Ectodermal cell (in vitro differentiated cells): ENCODE results near the gene AGGF1. TPM values are rescaled to one million over a fixed set of nuclear protein-coding genes. Genes with fewer than 3 reads are reported as not detected.
A peak's percentile ranks its signal among the peaks of the same experiment; 100 is the strongest.
"Not testable (repeated sequence)": the region's sequence is repeated elsewhere in the genome, so short reads cannot be mapped to it uniquely, and the experiment has no call there.

Source experiments
- H3K27ac ChIP-seq: 2 replicates; pipeline ENCODE4 v1.7.0; 2013; ENCODE audit warnings: mild to moderate bottlenecking, low read depth, low read length; ENCODE audit not compliant: insufficient read depth, poor library complexity, severe bottlenecking
- H3K27me3 ChIP-seq: 2 replicates; pipeline ENCODE4 v1.7.0; 2013; ENCODE audit warnings: mild to moderate bottlenecking, low read length; ENCODE audit not compliant: insufficient read depth, control insufficient read depth, poor library complexity, severe bottlenecking
- H3K36me3 ChIP-seq: one replicate; pipeline ENCODE4 v1.7.0; 2013; ENCODE audit warnings: low read length; ENCODE audit not compliant: control insufficient read depth, insufficient read depth
- H3K4me1 ChIP-seq: one replicate; pipeline ENCODE4 v1.7.0; 2013; ENCODE audit warnings: low read length; ENCODE audit not compliant: control insufficient read depth, insufficient read depth
- H3K4me3 ChIP-seq: 2 replicates; pipeline ENCODE4 v1.7.0; 2013; ENCODE audit warnings: low read depth, low read length, control low read depth; ENCODE audit not compliant: insufficient read depth
- H3K9me3 ChIP-seq: 2 replicates; pipeline ENCODE4 v1.7.0; 2013; ENCODE audit warnings: mild to moderate bottlenecking, low read length, moderate library complexity; ENCODE audit not compliant: control insufficient read depth
- WGBS, 2 experiments: methylation state at CpG; one replicate each; pipeline ENCODE4 v1.1.7; 2013; ENCODE audit warnings: missing lambda C conversion rate in 2 of 2; 5-methylcytosine and 5-hydroxymethylcytosine counted together
- polyA plus RNA-seq, 4 experiments: library from polyadenylated mRNA; stranded (reverse); fragments of 50-300 nt; gene quantifications; one replicate each; pipeline ENCODE4 v1.2.3, GENCODE V29; 2013

Gene AGGF1, protein sequence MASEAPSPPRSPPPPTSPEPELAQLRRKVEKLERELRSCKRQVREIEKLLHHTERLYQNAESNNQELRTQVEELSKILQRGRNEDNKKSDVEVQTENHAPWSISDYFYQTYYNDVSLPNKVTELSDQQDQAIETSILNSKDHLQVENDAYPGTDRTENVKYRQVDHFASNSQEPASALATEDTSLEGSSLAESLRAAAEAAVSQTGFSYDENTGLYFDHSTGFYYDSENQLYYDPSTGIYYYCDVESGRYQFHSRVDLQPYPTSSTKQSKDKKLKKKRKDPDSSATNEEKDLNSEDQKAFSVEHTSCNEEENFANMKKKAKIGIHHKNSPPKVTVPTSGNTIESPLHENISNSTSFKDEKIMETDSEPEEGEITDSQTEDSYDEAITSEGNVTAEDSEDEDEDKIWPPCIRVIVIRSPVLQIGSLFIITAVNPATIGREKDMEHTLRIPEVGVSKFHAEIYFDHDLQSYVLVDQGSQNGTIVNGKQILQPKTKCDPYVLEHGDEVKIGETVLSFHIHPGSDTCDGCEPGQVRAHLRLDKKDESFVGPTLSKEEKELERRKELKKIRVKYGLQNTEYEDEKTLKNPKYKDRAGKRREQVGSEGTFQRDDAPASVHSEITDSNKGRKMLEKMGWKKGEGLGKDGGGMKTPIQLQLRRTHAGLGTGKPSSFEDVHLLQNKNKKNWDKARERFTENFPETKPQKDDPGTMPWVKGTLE
- 24.2 TPM for polyA plus RNA-seq (2013, experiment 1 of 4)
- 25.2 TPM for polyA plus RNA-seq (2013, experiment 2 of 4)
- 22.1 TPM for polyA plus RNA-seq (2013, experiment 3 of 4)
- polyA plus RNA-seq (2013, experiment 4 of 4) = 22.6 TPM

DNA sequence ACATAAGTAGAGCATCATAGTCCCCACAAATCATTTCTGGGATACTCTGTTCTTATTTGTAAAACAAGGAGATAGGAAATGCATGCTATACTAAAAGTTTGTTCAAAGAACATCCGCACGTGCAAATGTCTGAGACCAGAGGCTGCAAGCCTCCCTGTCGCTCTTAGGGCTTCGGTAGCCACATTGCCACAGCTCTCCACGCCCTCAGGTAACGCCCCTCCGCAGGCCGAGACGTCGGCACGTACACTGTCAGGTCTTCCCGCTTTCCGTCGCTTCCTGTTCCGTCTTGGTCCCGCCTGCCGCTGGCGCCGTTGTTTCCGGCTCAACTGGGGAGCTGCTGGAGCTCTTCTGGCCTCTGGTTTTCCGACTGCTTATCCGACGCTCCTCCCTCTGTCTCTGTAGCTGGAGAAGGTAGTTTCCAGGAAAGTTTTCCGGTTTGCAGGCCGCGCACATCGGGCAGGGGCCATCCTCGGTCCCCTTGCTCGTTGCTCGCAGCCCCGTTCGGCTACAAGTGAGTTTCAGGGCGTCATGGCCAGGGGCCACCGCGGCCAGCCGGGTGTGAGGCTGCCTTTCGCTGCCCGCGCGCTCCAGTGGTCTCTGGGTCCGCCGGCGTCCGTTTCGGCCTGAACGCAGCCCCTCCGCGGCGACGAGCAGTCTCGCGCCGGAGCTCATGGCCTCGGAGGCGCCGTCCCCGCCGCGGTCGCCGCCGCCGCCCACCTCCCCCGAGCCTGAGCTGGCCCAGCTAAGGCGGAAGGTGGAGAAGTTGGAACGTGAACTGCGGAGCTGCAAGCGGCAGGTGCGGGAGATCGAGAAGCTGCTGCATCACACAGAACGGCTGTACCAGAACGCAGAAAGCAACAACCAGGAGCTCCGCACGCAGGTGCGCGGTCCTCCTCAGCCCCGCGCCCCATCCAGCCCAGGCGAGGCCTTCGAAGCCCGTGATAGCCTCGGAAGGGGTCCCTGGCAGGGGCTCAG is at the start of gene AGGF1:
AGGF1 (plus strand) TSS at position 308 of the 975 bp plus-strand sequence; CDS start at position 671, 363 bp downstream.
- Histone ChIP-seq H3K4me3 (peak within 1 kb of the TSS; percentile 88), H3K9me3 (no peaks in the 10 kb centered on the region), H3K27ac (peak within 1 kb of the TSS; percentile 78), H3K27me3 (peaks cover 9% of the 10 kb centered on the region), H3K4me1 (no peaks in the 10 kb centered on the region), H3K36me3 (no peaks in the 10 kb centered on the region)
- 2% methylated on average over 82 of the region's 82 CpGs for WGBS, 2 experiments

DNA sequence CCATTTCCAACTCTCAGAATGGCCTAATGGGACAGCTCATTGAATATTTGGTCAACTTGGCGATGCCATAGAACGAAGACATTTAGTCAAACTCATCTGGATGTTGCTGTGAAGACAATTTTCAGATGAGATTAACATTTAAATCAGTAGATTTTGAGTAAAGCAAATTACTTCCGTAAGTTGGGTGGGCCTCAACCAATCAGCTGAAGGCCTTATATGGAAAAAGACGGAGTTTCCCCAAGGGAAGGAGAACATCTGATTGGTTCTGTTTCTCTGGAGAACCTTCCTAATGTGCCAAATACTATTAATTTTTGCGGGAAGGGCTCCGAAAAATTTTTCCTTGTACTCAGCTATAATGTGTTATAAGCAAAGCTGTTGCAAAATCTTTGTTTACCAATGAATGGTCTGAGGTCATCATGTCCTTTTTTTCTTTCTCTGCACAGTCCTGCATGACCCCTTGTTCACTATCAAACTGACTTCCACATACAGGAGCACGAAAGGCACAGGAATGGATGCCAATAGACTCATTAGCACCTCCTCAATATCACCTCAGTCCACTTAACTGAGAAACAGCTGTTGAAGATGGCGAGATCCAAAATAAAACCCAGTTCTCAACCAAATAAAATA is 49.6 kb upstream of the AGGF1 start:
- Histone ChIP-seq H3K27ac (no peak overlapping the region), H3K36me3 (no peaks in the 10 kb centered on the region), H3K4me3 (no peak overlapping the region), H3K27me3 (no peaks in the 10 kb centered on the region), H3K9me3 (no peaks in the 10 kb centered on the region), H3K4me1 (no peaks in the 10 kb centered on the region)
- 94 to 96% methylated on average over 7 of the region's 8 CpGs for WGBS, 2 experiments

DNA sequence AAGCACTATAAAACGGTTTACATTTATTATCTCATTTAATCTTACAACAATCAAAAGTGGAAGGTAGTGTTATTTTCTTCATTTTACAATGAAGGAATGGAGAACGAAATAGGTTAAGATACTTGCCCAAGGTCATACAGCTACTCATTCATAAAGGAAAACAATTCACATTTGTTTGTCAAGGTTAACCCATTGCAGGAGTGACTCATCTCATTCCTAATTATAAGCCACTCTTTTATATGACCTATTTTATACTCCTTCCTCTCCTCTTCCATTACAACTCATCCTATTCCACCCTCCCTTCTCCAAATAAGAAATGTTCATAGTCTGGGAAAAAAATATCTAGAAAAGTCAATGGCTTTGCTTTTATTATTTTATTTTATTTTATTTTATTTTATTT is 47.8 kb upstream of the AGGF1 start:
- H3K27me3 ChIP-seq = no peaks in the 10 kb centered on the region
- H3K36me3 ChIP-seq = no peaks in the 10 kb centered on the region
- no peaks in the 10 kb centered on the region for H3K9me3 ChIP-seq
- no peak overlapping the region for H3K4me3 ChIP-seq
- no peak overlapping the region for H3K27ac ChIP-seq
- peaks cover 2% of the 10 kb centered on the region for H3K4me1 ChIP-seq
- 92 to 93% methylated on average over 1 of the region's 2 CpGs for WGBS, 2 experiments

DNA sequence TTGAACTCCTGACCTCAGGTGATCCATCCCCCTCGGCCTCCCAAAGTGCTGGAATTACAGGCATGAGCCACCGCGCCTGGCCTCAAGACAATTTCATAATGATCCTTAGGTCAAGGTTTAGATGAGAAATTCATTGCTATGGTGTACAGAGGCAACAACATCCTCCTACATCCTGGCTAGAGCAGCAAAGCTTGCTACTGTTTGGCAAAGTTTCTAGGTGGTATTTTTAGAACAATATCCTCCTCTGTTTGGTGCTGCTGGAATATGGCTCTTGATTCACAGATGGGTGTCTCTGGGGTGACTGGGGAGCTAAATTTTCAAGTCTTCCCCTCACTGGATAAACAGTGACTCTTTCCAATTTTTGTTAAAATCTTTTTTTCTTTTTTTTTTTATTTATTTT is 46.7 kb upstream of the AGGF1 start:
- WGBS, 2 experiments = 92 to 93% methylated on average over 3 of the region's 3 CpGs
- H3K36me3 ChIP-seq = no peaks in the 10 kb centered on the region
- H3K9me3 ChIP-seq = no peaks in the 10 kb centered on the region
- no peaks in the 10 kb centered on the region for H3K27me3 ChIP-seq
- no peak overlapping the region for H3K4me3 ChIP-seq
- H3K4me1 ChIP-seq = peaks cover 2% of the 10 kb centered on the region
- no peak overlapping the region for H3K27ac ChIP-seq

DNA sequence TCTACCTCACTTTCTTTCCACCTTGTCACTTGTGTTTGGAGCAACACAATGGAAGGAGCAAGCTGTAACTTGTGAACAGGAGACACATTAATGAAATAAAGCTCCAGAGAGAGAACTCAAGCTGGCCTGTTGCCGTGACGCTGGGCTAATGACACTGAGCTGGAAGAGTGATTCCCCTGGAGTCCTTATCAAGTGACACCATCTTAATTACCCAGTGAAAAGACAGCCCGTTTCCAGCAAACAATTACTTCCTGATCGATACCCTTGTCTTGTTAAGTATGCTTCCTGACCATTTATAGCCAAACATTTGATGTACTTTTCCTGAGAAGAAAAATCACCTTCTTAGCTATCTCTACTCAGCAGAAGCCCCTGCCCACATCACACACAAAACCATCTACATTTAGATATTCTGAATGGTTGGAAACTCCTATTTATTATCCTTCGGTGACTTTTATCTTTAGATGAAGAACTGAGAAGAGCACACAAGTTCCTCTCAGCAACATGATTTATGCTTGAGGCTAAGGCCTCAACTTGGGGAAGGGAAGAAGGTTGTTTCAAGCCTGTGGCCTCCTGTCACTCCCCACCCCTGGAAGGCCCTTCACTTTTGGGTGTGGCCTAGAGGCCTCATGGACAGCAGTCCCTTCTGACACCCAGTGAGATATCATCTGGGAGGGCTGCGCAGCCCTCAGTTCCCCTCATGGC is 43.2 kb upstream of the AGGF1 start:
- no peaks in the 10 kb centered on the region for H3K36me3 ChIP-seq
- WGBS, 2 experiments = 77 to 83% methylated on average over 5 to 6 of the region's 6 CpGs
- peaks cover 2% of the 10 kb centered on the region for H3K4me1 ChIP-seq
- H3K9me3 ChIP-seq = no peaks in the 10 kb centered on the region
- H3K27ac ChIP-seq = no peak overlapping the region
- H3K4me3 ChIP-seq = no peak overlapping the region
- H3K27me3 ChIP-seq = no peaks in the 10 kb centered on the region

DNA sequence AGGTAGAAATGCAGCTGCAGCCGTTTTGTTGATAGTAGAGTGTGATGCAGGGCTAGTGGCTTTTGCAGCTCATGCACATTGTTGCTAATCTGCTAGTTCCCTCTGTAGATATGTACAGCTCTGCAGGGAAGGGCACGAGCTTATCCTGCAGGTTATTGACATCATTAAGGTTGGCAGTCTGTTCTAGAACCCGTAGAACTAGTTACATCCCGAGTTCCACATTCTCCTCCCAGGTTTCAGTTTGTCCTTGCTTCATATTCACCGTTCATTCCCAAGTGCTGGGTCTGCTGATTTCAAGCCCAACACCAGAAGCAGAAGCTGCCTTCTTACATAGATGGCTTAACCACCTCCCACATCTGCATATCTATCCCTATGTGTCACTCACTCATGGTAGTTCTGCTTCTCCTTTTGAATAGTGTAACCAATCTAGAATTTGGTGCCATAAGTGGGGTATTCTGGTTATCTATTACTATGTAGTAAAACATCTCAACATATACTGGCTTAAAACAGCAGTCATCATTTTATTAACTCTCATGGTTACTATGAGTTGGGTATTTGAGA is 39.2 kb upstream of the AGGF1 start:
- WGBS, 2 experiments = 88 to 91% methylated on average over 5 of the region's 5 CpGs
- no peak overlapping the region for H3K27ac ChIP-seq
- H3K4me1 ChIP-seq = peaks cover 2% of the 10 kb centered on the region
- H3K36me3 ChIP-seq = no peaks in the 10 kb centered on the region
- H3K4me3 ChIP-seq = no peak overlapping the region
- no peaks in the 10 kb centered on the region for H3K9me3 ChIP-seq
- no peaks in the 10 kb centered on the region for H3K27me3 ChIP-seq

DNA sequence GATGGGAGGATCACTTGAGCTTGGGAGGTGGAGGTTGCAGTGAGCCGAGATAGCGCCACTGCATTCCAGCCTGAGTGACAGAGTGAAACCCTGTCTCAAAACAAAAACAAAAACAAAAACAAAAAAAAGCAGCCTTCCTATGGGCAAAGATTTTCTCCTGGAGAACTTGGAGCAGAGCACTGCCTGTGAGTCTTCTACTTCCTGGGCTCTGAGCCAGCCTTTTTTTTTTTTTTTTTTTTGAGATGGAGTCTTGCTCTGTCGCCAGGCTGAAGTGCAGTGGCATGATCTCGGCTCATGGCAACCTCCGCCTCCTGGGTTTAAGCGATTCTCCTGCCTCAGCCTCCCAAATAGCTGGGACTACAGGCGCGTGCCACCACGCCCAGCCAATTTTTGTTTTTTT is 36.8 kb upstream of the AGGF1 start:
- H3K4me3 ChIP-seq, H3K36me3 ChIP-seq, H3K4me1 ChIP-seq, H3K27me3 ChIP-seq, H3K27ac ChIP-seq, H3K9me3 ChIP-seq: not testable (repeated sequence)
- 92 to 97% methylated on average over 9 of the region's 9 CpGs for WGBS, 2 experiments

DNA sequence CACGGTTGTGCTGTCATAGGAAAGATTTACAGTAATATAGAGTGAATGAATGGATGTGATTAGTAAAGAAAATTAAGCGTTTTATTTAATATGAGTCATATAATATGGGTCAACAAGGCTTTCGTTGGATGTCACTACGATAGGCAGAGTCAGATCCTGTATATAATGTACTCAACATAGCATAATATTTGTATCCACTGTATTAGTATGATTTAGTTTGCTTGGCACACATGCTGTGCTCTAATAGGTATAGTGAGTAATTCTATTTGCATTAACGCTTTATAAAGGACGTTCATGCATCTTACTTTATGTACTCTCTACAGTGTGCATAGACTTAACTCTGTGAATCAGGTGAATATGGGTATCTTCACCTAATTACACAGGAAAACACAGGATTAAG is 35.9 kb upstream of the AGGF1 start:
- no peak overlapping the region for H3K27ac ChIP-seq
- H3K9me3 ChIP-seq = no peaks in the 10 kb centered on the region
- no peak overlapping the region for H3K4me3 ChIP-seq
- H3K36me3 ChIP-seq = no peaks in the 10 kb centered on the region
- H3K27me3 ChIP-seq = no peaks in the 10 kb centered on the region
- no peaks in the 10 kb centered on the region for H3K4me1 ChIP-seq
- 78 to 96% methylated on average over 1 to 5 of the region's 6 CpGs for WGBS, 2 experiments

DNA sequence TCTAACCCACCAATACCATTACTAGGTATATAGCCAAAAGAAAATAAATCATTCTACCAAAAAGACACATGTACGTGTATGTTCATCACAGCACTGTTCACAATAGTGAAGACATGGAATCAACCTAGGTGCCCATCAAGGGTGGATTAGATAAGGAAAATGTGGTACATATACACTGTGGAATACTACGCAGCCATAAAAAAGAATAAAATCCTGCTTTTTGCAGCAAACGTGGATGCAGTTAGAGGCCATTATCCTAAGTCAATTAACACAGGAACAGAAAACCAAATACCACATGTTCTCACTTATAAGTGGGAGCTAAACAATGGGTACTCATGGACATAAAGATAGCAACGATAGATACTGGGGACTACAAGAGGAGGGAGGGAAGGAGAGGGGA is 32.0 kb upstream of the AGGF1 start:
- not testable (repeated sequence) for H3K4me1 ChIP-seq, H3K36me3 ChIP-seq, H3K27me3 ChIP-seq, H3K4me3 ChIP-seq, H3K9me3 ChIP-seq, H3K27ac ChIP-seq
- 89 to 91% methylated on average over 4 of the region's 4 CpGs for WGBS, 2 experiments
